GM18868 (cell line): ENCODE data around the gene PHACTR1.

Experiments
- ATAC-seq: cut with Tn5 transposase; IDR thresholded peaks from one replicate; pipeline ENCODE4 v1.9.1; 2021; ENCODE audit warnings: mild to moderate bottlenecking, moderate library complexity; ENCODE audit not compliant: unreplicated experiment

The PHACTR1 gene

DNA sequence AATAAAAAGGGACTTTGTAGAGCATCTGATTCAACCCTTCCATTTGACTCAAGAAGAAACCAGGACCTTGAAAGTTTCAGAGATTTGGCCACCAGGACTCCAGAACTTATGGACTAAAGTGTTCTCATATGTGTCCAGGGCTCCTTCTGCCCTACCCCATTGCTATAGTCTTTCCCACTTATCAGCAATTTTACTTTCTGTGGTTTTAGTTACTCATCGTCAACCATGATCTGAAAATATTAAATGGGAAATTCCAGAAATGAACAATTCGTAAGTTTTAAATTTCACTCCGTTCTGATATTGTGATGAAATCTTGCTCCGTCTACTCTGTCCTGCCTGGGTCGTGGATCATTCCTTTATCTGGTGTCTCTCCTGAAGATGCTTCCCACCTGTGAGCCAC, 259.8 kb downstream of the PHACTR1 start:
- no peak for ATAC-seq

DNA sequence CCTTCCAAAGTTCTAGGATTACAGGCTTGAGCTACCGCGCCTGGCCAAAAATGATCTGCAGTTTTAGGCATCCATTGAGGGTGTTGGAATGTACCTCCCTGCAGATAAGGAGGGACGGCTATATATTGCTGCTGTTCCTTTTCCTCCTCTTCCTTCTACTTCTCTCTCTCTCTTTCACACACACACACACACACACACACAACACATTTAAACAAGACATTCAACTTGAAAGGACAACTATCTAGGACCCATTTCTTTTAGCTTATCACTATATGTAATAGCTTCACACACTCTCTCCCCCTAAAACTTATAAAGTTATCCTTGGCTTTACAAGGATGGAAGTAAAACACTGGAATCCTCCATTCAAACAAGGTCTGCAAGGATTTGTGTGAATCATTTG, 260.6 kb downstream of the PHACTR1 start:
- no peak for ATAC-seq

DNA sequence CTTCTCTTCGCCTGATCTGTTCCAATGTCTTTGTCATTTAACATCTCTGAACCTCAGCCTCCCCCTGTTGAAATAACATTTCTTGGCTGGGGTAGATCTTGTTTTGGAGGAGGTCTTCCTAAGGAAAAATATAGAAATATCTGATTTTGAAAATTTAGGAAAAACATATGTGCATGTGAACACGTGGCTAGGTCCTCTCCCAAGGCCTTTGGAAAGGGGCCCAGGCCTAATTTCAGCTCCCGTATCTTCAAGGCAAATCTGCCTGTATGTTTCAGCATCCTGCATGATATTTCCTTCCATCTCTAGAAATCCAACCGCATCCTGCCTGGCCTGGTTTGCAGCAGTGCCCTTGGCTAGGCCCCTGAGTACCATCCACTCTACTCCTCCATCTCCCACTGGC, 261.2 kb downstream of the PHACTR1 start:
- ATAC-seq, result no peak

DNA sequence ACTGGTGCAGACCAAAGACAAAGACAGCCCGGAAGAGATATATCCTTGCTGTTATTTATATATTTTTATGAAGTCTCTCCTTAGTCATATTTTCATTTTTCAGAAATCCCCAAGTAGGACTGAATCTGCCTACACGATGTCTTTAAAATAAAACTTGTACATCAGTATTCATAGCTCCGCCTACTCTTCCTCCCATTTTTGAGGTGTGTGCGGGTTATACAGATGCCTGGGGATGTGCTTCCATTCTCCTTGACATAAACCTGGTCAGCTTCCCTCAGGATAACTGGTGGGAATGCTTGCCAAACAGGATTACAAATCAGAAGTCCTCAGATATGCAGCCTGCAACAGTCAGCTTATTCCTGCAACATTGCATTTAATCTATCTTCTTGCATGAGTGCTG, 264.2 kb downstream of the PHACTR1 start:
- no peak for ATAC-seq

DNA sequence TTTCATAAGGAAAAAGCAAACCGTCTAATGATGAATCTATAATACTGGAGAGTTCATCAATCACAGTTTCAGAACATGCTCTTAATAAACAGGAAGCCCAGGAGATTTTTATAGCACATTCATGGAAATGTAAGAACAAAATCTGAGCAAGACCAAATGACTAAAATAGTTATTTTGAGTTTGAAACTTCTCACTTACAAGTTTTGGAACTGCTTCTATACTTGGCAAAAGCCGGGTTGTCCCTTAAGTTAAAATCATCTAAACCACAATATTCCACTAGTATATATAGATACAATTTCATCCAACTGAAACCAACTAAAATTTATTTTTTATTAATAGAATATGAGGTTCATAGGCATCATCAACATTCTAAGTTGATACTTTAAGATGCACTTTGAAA, 268.2 kb downstream of the PHACTR1 start:
- no peak for ATAC-seq

DNA sequence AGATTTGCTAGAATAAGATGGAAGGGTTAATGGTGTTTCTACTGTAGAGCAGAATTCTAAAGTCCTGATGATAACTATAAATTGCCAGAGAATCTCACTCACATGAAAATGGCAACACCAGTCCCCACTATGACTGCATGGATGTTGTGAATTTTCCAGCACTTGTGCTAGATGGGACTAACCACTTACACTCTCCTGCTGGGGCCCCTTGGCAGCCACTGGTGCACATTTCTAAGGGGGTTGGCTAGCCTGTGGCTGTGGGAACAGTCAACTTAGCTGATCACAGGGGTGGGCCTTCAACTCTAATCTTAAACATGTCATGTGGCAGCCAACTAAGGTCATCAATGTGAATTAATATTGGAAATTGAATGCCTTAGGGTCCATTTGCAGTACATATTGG, 271.2 kb downstream of the PHACTR1 start:
- ATAC-seq, result no peak

DNA sequence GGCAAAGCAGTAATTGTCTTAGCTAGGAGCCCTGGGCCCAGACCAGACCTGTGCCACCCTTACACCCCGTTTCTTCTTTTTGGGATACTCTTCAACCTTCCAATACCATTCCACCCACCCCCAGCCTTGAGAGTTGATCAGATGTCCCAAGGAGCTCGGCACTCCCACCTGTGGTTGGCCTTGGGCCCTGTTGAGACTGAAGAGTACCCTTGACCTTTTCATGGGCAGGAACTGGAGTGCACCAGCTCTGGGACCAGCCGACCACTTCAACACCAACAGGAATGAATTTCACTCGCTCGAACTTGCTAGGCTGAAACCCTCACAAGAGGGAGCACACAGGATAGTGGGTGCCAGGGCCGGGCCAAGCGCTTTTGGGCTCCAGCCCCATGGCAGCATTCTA, 273.6 kb downstream of the PHACTR1 start:
- no peak for ATAC-seq

DNA sequence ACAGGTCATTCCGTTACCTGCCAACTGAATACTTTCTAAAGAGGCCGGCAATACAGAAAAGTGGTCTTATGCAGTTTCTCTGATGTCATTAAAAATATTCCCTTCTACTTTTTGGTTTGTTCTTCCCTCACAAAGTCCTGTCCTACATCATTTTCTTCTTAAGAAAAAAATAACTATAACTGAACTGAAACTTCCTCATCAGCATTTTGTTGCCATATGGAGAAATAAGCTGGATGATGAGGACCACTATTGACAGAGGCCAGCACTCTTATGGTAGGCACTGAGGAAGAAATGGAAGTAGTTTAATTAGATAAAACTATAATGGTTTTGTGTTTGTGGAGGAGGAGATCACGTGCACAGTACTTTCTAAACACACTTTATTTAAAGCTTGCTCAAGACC, 274.9 kb downstream of the PHACTR1 start:
- ATAC-seq, result no peak

DNA sequence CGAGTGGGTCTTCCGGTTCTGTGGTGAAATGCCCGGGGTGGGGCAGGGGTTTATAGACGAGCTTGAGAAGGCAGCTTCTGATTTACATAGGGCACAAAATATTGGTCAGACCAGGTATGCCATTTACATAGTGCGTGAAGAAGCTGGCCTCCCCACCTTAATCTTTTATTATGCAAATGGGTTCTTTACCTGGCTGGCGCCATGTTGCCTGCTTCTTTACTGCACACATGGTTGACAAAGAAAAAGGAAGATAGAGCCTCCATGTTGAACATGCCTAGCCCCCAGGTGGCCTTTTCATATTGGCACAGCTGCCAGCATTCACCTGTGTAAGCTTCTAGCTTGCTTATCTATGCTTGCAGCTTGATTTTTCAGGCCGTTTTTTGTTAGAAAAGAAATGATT, 276.2 kb downstream of the PHACTR1 start:
- no peak for ATAC-seq

DNA sequence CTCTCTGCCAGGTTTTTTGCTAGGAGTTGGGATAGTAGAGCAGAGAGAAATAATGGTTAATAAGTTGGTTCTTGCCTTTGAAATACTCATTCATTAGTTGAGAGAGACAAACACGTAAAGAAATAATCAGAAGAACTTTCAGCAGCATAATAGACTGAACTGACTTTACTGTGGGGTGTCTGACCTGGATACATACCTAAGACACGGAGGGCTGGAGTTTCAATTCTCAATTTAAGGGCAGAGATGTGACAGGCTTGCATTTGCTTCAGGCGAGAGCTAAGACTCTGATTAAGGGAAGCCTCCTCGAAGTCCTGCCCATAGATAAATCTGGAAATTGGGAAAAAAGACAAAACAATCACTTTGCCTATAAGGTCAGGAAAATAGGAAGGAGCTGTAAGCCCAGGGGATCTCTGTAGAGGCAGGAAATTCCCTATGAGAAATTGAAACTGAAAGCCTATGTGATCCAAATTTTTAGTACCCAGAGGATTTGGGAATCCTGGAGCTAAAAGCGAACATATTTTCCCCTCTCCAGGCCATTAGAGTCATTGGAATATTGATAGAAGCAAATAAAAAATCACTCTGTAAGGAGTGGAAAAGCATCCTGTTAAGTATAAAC, 276.8 kb downstream of the PHACTR1 start:
- ATAC-seq, result no peak

DNA sequence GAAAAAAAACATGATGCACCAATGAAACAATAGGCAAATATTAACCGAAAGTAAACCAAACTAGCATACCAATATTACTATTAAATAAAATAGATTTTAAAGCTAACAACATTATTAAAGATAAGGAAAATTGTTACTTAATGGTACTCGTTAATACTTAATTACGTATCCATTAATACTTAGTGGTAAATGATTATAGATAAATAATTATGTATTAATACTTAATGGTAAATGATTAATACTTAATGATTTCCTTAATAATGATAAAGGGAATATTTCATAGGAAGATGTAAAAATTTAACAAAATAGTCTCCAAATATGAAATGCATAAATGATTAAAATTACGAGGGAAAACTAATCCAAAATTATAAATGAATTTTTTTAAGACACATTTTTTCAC, 278.9 kb downstream of the PHACTR1 start:
- ATAC-seq, result no peak

DNA sequence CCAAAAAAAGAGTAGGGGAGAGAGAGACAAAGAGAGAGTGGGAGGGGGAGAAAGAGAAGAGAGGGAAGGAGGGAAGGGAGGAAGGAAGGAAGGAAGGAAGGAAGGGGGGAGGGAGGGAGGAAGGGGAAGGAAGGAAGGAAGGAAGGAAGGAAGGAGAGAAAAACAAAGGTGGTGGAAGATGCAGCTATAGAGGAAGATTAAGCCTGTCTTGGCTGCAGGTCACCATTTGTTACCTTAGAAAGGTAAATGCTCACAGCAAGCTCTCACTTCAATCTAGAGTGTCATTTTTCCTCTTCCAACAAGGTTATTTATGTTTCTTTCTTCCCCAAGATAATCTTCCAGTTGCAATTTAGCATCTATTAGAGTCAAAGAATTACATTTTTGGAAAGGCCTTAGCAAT, 284.0 kb downstream of the PHACTR1 start:
- ATAC-seq, result no peak

DNA sequence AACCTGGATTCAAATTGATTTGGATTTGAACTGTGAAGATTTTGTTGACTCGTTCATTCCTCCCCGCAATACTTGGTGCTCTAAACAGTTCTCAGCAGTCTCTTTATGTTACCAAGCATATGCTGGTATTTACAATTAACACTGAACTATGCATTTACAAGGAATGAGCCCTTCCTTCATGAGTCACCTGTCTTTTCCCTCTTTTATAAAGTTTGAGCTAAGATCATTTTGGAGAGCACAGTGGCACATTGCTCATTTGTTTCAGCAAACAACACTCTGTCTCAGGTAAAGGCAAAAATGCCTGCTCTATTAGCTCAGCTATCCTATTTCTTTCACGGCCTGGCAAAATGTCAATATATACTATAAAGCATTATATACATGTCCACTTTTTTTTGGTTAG, 285.4 kb downstream of the PHACTR1 start:
- ATAC-seq, result no peak

DNA sequence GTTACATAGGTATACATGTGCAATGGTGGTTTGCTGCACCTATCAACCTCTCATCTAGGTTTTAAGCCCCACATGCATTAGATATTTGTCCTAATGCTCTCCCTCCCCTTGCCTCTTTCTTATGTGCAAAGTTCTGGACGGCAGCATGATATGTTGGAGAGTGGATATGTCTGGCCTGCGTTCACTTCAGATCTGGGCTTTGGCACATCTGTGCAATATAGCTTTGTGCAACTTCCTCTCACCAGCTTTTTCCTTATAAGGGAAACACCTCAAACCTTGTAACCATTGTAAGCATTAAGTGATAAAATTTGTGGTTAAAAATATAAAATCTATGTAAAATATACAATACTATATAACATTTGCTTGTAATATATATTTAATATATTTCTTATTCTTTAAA, 288.0 kb downstream of the PHACTR1 start:
- no peak for ATAC-seq

DNA sequence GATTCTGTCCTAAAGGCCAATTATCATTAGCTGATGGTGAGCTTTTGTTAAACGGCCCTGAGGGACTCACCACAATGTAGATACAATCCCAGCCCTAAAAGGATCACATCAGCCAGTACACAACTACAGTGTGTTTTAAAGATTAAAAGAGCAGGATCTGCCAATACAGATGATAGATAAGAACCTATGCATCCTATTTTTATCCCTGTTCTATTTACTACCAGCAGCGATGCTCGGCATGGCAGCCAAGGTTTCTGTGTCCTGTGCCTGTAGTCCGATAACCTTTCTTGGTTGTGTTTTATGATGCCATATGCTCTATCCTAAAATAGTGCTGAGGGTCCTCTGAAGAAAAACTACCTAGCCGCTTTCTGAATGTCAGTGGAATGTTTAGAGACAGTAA, 289.4 kb downstream of the PHACTR1 start:
- ATAC-seq, result no peak

DNA sequence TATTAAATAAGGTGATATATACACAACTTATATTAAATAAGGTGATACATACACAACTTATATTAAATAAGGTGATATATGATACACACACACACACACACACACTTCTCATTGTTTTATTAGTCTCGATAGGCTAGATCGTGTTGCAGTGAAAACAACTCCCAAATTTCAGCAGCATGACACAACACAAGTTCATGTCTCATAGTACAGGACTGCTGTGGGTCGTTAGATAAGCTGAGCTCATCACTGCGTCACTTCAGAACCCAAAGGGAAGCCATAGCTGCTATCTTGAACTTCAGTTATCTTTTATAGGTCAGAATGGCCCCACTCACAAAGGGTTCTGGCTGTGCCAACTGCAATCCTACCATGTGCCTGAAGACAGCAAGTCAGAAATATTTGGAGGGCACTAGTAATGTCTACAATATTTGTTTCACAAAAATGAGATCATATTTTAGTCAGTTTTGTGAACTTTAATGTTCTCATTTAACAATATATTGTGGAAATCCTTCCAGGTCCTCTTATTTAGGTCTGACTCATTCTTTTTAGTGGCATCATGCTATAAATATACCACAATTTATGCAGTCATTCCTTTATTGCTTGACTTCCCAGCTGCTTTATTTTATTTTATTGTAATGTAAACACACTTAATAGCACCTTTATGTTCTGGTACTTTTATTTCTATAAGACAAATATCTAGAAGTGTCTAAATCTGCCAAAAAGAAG, 290.2 kb downstream of the PHACTR1 start:
- no peak for ATAC-seq

DNA sequence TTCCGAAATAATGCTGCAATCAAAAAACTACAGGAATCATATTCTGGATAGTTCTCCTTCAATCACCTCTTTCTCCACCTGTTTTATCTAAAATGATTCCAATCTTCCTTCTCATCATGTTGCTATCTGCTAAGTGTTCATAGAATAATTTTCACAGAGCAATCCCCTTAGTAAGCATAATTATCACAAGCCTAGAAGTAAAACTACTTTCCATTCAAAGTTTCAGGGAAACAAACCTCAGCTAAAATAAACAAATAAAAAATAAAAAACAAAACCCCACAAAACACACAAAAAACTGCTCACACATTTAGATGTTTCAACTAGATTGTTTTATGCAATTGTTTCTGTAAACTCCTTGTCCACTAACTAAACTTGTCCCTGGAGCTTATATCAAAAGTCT, 291.2 kb downstream of the PHACTR1 start:
- ATAC-seq, result no peak

DNA sequence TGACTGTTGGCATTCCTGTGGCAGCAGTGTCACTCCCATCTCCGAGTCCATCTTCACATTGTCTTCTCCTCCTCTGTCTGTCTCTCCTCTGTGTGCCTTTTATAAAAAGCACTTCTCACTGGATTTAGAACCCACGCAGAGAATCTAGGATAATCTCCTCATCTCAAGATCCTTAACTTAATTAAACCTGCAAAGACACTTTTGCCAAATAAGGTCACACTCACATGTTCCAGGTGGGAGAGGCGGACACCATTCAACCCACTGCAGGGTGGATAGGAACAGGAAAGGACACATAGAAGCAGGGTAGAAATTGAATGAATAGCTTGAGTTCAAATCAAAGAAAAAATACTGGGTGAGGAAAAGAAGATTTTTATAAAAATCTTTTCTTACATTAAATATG, 292.5 kb downstream of the PHACTR1 start:
- no peak for ATAC-seq

DNA sequence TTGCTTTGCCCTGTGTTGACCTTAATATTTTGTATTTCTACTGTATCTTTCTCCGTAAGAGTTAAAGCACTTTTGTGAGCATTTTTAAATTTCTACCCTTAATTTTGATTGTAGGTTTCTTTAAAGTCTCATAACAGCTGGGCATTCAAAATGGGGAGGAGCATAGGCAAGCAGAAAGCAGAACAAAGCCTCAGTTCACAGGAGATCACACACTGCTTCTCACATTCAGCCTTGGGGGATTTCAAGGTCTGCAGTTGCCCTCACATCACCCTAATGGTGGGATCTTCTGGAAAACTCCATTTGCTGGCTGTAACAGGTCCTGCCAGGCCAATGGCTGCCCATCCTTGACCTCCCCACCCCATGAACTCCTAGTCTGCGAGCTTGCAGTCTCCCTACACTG, 292.9 kb downstream of the PHACTR1 start:
- no peak for ATAC-seq

DNA sequence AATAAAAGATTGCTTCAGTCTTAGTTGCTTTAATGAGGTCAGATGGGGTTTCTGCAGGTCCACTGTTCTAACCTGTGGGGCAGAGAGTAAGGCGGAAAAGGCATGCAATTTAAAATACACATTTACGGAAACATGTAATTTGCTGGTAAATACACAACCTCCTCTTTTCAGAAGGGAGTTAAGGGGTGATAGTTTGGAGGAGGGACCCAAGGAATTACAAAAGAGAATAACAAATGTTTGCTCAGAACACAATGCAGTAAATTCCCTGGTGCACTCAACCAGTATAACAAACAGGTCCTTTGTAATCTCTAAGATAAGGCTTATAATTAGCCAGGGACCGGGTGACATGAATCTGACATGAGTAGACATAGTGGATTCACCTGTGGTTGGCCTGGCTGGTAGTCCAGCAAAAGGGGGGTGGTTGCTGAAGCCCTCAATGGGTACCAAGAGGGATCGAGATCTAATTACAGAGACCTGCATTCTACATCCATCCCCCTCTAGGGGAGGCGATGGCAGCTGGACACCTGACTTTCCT, 295.1 kb downstream of the PHACTR1 start:
- no peak for ATAC-seq

DNA sequence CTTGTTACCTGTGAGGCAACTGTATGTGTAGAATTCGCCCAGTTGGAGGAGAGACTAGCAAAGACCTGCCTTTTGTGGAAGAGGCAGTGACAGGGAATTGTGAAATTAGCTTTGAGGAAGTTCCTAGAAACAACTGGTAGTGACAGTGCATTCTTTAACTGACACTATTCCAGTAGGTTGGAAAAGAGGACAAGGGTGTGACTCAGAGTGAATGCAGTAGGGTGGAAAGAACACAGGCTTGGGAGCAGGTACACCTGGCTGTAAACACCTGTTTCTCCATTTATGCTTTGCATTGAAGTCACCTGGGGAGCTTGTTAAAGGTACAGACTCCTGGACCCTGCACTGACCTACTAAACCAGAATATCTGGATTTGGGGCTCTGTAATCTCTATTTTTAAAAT, 295.7 kb downstream of the PHACTR1 start:
- no peak for ATAC-seq

DNA sequence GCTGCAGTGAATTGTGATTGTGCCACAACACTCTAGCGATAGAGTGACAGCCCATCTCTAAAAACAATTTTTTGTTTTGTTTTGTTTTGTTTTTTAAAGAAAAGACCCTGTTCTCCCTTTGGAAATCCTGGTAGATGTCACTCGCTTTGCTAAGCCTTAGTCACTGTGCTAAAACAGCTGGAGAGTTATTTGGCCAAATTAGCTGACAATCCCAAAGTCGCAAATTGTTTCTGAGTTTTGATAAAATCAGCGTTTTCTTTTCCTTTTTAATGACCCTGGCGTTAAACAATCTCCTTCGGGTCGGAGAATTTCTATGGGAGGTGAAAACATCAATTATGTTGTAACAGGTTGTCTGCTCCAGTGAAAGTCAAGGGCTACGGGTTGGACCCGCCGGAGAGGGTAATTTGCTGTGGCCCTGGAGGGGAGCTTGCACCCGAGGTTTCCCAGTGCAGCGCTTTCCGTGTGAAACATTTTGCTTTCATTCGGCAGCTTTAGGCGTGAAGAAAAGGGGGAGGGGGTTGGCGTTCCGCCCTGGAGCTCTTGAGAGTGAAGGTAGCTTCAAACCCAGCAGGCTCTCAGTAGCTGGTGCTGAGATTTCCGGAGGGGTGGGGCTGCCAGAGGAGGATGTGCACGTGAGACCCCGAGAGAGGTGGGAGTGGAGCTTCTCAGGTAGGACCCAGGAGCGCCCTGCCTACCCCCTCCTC, 296.6 kb downstream of the PHACTR1 start:
- no peak for ATAC-seq
